Omental fat pad (tissue), 4 donors: Measurements from ENCODE around the gene RAB33A. TPM values are rescaled to one million over a fixed set of nuclear protein-coding genes. Genes with fewer than 3 reads are reported as not detected.

ENCODE experiments used
- ATAC-seq: fragments of 150-250 bp; one replicate; pipeline ENCODE4 v1.9.1; 2016; ENCODE audit warnings: mild to moderate bottlenecking, moderate library complexity; ENCODE audit not compliant: low FRiP score
- DNase-seq: peaks from one replicate; pipeline ENCODE4 v3.0.0-alpha.2; 2019; ENCODE audit warnings: low spot score
- total RNA-seq, 4 donors: library from RNA; depleted of rRNA; stranded (reverse); fragments of >200 nt; gene quantifications; one replicate each; pipeline ENCODE4 v1.1.0, GENCODE V29; 2016
- TF ChIP-seq, protein P1 (sequence below), 3 donors: fragments of 450-650 bp; IDR thresholded peaks; one replicate each; pipeline ENCODE4 v1.5.1; 2016 to 2017; ENCODE audit warnings: antibody characterized with exemption in 3 of 3, mild to moderate bottlenecking in 3 of 3, moderate library complexity in 2 of 3

The RAB33A gene
- total RNA-seq = 1 to 10 TPM in 3 of 4 donors, not detected in 1; 1.4 to 3.0 (median 1.4) TPM

DNA sequence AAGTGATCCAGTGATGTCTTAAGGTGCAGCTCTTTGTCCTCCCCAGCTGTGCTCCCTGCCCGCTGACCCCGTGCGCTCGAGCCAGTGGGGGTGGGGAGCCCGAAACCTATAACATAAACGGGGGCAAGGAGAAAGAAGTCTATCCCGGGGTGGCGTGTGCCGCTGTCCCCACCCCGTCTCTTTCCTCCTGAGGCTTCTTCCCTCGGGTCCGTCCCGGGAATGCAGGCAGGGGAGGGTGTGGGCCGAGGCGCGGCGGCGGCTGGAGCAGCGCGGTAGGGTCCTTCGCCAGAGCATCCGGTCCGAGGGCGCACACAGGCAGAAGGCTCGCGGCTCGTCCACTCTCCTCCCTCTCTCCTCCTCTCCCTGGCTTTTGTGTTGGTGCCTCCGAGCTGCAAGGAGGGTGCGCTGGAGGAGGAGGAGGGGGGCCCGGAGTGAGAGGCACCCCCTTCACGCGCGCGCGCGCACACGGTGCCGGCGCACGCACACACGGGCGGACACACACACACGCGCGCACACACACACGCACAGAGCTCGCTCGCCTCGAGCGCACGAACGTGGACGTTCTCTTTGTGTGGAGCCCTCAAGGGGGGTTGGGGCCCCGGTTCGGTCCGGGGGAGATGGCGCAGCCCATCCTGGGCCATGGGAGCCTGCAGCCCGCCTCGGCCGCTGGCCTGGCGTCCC is at the start of gene RAB33A:
RAB33A (plus strand) TSS at position 517 of the 681 bp plus-strand sequence; CDS start at position 618, 101 bp downstream.
- no peak for ATAC-seq
- DNase-seq = no peak

GRCh38 chrX:130124577-130124976 is 47.2 kb upstream of the RAB33A start:
- DNase-seq (no peak), ATAC-seq (no peak)
- TF ChIP-seq, protein P1, sequence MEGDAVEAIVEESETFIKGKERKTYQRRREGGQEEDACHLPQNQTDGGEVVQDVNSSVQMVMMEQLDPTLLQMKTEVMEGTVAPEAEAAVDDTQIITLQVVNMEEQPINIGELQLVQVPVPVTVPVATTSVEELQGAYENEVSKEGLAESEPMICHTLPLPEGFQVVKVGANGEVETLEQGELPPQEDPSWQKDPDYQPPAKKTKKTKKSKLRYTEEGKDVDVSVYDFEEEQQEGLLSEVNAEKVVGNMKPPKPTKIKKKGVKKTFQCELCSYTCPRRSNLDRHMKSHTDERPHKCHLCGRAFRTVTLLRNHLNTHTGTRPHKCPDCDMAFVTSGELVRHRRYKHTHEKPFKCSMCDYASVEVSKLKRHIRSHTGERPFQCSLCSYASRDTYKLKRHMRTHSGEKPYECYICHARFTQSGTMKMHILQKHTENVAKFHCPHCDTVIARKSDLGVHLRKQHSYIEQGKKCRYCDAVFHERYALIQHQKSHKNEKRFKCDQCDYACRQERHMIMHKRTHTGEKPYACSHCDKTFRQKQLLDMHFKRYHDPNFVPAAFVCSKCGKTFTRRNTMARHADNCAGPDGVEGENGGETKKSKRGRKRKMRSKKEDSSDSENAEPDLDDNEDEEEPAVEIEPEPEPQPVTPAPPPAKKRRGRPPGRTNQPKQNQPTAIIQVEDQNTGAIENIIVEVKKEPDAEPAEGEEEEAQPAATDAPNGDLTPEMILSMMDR (IDR thresholded peaks at IDR 0.05) = no peak

More for the DNA sequence above, at the start of gene RAB33A:
- TF ChIP-seq, protein P1 (IDR thresholded peaks at IDR 0.05) = no peak

- DNase-seq (no peak), ATAC-seq (peak; percentile 63)
- TF ChIP-seq, protein P1 (IDR thresholded peaks at IDR 0.05) = no peak
These were observed 46.5 kb upstream of the RAB33A start for GRCh38 chrX:130125091-130125874.

GRCh38 chrX:130130990-130131389 is 40.8 kb upstream of the RAB33A start:
- DNase-seq = no peak
- ATAC-seq = peak; percentile 63
- TF ChIP-seq, protein P1 (IDR thresholded peaks at IDR 0.05) = no peak

DNA sequence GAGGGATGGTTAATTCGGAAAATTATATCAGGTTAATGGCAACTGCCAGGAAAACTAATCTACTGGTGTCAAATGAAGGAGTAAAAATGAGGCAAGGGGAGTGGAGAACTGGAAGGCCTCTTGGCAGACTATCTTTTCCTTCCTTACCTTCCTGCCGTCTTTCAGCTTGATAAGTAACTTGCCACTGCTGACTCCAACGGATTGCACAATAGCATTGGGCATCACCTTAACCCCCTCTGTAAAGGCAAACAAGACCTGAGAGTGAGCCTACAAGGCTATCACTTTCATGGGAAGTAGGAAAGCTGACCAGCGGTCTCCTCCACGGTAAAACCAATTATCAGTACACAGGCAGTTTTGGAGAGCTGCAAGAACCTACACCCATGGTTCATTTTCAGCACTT is 35.3 kb upstream of the RAB33A start:
- TF ChIP-seq, protein P1 (IDR thresholded peaks at IDR 0.05) = no peak
- ATAC-seq (peak; percentile 48), DNase-seq (no peak)

GRCh38 chrX:130136961-130137360 is 34.8 kb upstream of the RAB33A start:
- TF ChIP-seq, protein P1 (IDR thresholded peaks at IDR 0.05) = no peak
- ATAC-seq (no peak), DNase-seq (no peak)
